Measurements from ENCODE around the gene BDKRB2. TPM values are rescaled to one million over a fixed set of nuclear protein-coding genes. Genes with fewer than 3 reads are reported as not detected.

Gene BDKRB2
- total RNA-seq, 6 donors from 2014 or later = 0.78 to 4.0 (median 1.8) TPM; not detected in 1

GRCh38 chr14:96203116-96203515 lies 1.5 kb upstream of the BDKRB2 start:
- Histone ChIP-seq H3K9me3 (no peaks in the 10 kb centered on the region), H3K4me1 (peaks cover 8 to 39% (median 26%) of the 10 kb centered on the region in 4 donors), H3K36me3 (no peaks in the 10 kb centered on the region), H3K27me3 (no peaks in the 10 kb centered on the region), H3K27ac (no peak overlapping the region), H3K4me3 (no peak overlapping the region)
- no peak for ATAC-seq (ENCODE audit: low FRiP score in 2 of 2)
- 92 to 93% methylated on average over 3 of the region's 3 CpGs for WGBS, 2 donors
- DNase-seq = no peak
- no peak for TF ChIP-seq EP300 (IDR thresholded peaks at IDR 0.05)
- TF ChIP-seq POLR2AphosphoS5 (IDR thresholded peaks at IDR 0.05) = no peak
- TF ChIP-seq CTCF (IDR thresholded peaks at IDR 0.05) = no peak
- no peak for TF ChIP-seq POLR2A (IDR thresholded peaks at IDR 0.05)

DNA sequence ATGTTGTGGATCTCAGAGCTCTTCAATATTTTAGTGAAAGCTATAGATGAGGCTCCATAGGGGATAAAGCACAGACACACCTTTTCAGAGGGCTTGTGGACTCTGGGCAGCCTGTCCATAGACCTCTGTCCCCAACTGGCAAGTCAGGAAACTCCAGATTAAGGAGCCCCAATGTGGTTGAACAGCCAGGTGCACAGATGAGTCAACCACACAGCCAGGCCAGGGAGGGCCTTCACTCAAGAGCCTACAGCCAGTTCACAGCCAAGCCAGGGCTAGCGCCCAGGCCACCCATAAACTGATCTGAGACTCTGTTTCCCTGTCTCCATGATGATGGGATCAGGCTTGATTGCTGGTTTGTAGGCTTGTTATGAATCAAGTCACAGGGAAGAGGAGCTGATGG lies 1.0 kb upstream of the BDKRB2 start:
- TF ChIP-seq EP300 (IDR thresholded peaks at IDR 0.05) = no peak
- TF ChIP-seq POLR2A (IDR thresholded peaks at IDR 0.05) = no peak
- no peak for TF ChIP-seq CTCF (IDR thresholded peaks at IDR 0.05)
- TF ChIP-seq POLR2AphosphoS5 (IDR thresholded peaks at IDR 0.05) = no peak
- DNase-seq (peak in 1 of 2 donors; percentile 47), ATAC-seq (ENCODE audit: low FRiP score in 2 of 2) (no peak)
- no peaks in the 10 kb centered on the region for H3K36me3 ChIP-seq
- H3K27ac ChIP-seq = peak overlapping the region in 1 of 4 donors; percentile 67
- H3K4me3 ChIP-seq = no peak overlapping the region
- H3K9me3 ChIP-seq = no peaks in the 10 kb centered on the region
- H3K27me3 ChIP-seq = no peaks in the 10 kb centered on the region
- peaks cover 8 to 34% (median 22%) of the 10 kb centered on the region in 4 donors for H3K4me1 ChIP-seq
- WGBS, 2 donors = 82 to 89% methylated on average over 1 of the region's 1 CpG

DNA sequence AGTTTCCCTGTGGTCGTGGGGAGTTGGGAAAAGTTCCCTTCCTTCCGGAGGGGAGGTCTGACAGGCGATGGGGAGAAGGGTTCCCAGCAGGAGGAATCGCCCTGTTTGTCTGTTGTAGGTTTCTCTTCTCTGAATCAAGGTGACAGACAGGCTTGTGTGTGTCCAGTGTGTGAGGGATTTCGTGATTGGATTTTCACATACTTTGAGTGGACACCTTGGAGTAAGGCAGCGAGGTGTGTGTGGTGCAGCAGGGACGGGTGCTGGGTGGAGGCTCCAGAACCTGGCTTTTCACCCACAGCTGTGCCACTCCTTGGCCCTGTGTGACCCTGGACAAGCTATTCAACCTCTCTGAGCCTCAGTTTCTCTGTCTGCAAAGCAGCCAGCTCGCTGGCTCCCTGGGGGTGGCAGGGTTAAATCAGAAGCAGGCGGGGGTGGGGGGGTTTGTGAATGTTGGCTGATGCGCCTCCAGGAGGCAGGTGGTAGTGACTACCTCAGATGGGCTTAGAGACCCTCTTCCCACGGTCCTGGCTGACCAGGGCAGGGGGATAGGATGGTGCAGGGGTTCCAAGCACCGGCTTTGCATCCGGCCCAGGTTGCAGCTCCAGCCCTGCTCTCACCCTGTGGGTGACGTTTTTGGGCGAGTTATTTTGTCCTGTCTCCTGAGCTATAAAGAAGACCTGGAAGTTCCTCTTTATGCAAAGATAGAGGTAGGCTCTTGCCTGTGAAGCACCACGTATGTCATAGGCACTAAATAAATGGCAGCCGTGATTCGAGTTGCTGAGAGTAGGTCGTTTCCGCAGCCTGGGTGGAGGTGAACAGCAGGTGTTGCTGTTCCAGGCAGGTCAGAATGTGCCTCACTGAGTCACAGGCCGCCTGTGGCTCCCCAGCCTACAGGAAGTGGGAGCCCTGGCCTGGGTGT lies 679 bp downstream of the BDKRB2 start:
- Histone ChIP-seq H3K4me3 (peak overlapping the region in 3 of 4 donors; percentile 19 to 32 (median 31)), H3K36me3 (no peaks in the 10 kb centered on the region), H3K27me3 (no peaks in the 10 kb centered on the region), H3K4me1 (peaks cover 8 to 30% (median 18%) of the 10 kb centered on the region in 4 donors), H3K9me3 (no peaks in the 10 kb centered on the region), H3K27ac (peak overlapping the region in 3 of 4 donors; percentile 51 to 73 (median 67))
- WGBS, 2 donors = 18 to 52% methylated on average over 6 to 20 of the region's 21 CpGs
- DNase-seq (no peak), ATAC-seq (ENCODE audit: low FRiP score in 2 of 2) (peak in 1 of 2 donors; percentile 13)
- TF ChIP-seq POLR2A (IDR thresholded peaks at IDR 0.05) (peak in 1 of 4 donors; percentile 2), EP300 (IDR thresholded peaks at IDR 0.05) (no peak)

- H3K27me3 ChIP-seq = no peaks in the 10 kb centered on the region
- ATAC-seq (ENCODE audit: low FRiP score in 2 of 2) = peak in 1 of 2 donors; percentile 2
- H3K36me3 ChIP-seq = no peaks in the 10 kb centered on the region
- H3K27ac ChIP-seq = no peak overlapping the region
- H3K9me3 ChIP-seq = no peaks in the 10 kb centered on the region
- 54 to 63% methylated on average over 5 to 6 of the region's 6 CpGs for WGBS, 2 donors
- DNase-seq = no peak
- H3K4me3 ChIP-seq = no peak overlapping the region
- TF ChIP-seq CTCF (IDR thresholded peaks at IDR 0.05) (no peak), EP300 (IDR thresholded peaks at IDR 0.05) (no peak), POLR2A (IDR thresholded peaks at IDR 0.05) (no peak), POLR2AphosphoS5 (IDR thresholded peaks at IDR 0.05) (no peak)
- peaks cover 8 to 30% (median 18%) of the 10 kb centered on the region in 4 donors for H3K4me1 ChIP-seq
These were observed 1.3 kb downstream of the BDKRB2 start for GRCh38 chr14:96205978-96206360.

GRCh38 chr14:96206461-96206860 lies 1.8 kb downstream of the BDKRB2 start:
- ATAC-seq (ENCODE audit: low FRiP score in 2 of 2) = no peak

More at GRCh38 chr14:96206461-96206860, 1.8 kb downstream of the BDKRB2 start:
- no peak for TF ChIP-seq POLR2A (IDR thresholded peaks at IDR 0.05)
- TF ChIP-seq CTCF (IDR thresholded peaks at IDR 0.05) = no peak
- TF ChIP-seq EP300 (IDR thresholded peaks at IDR 0.05) = no peak
- no peak for TF ChIP-seq POLR2AphosphoS5 (IDR thresholded peaks at IDR 0.05)
- Histone ChIP-seq H3K27ac (no peak overlapping the region), H3K9me3 (peaks cover 0 to 2% (median 0%) of the 10 kb centered on the region in 4 donors), H3K36me3 (no peaks in the 10 kb centered on the region), H3K27me3 (no peaks in the 10 kb centered on the region), H3K4me3 (no peak overlapping the region), H3K4me1 (peaks cover 8 to 30% (median 18%) of the 10 kb centered on the region in 4 donors)
- peak in 1 of 2 donors; percentile 61 for DNase-seq
- WGBS, 2 donors = 63 to 75% methylated on average over 5 to 8 of the region's 8 CpGs
